ENCODE data around the gene POLK. TPM values are rescaled to one million over a fixed set of nuclear protein-coding genes. Genes with fewer than 3 reads are reported as not detected.

POLK gene
- total and polyA plus RNA-seq, 2 of the 13 experiments (the other 11 are each of a cell fraction or from before 2014, with no cell fraction given): 8.6 to 11.7 TPM

GRCh38 chr5:75523275-75523674 lies 11.6 kb downstream of the POLK start (continued):
- TF ChIP-seq DMTF1 (CRISPR knock-in tag; IDR thresholded peaks at IDR 0.05) (no peak), ZNF3 (CRISPR knock-in tag; IDR thresholded peaks at IDR 0.05) (no peak), POLR2A (IDR thresholded peaks at IDR 0.05; ENCODE audit: insufficient read depth in 1 of 2, low read depth in 2 of 2, low read length in 2 of 2) (no peak), NR2F2 (IDR thresholded peaks at IDR 0.05; ENCODE audit: borderline replicate concordance, low read depth) (peak; percentile 57; the same call in 1 of the 2 replicates), SMARCC2 (IDR thresholded peaks at IDR 0.05) (no peak), SKI (IDR thresholded peaks at IDR 0.05; ENCODE audit: partially characterized antibody) (peak; percentile 50), HNF1A (IDR thresholded peaks at IDR 0.05; ENCODE audit: low read depth) (0 out of 2 replicates have a peak, but pooled peaks have one; percentile 29), HNF1A (CRISPR knock-in tag; IDR thresholded peaks at IDR 0.05; ENCODE audit: borderline replicate concordance) (no peak), ZKSCAN1 (IDR thresholded peaks at IDR 0.05; ENCODE audit: low read length) (no peak), GMEB2 (CRISPR knock-in tag; IDR thresholded peaks at IDR 0.05; ENCODE audit: low read depth) (no peak), TAF15 (IDR thresholded peaks at IDR 0.05; ENCODE audit: low read depth, low read length, poor library complexity, severe bottlenecking) (no peak), KIAA2018 (CRISPR knock-in tag; IDR thresholded peaks at IDR 0.05; ENCODE audit: borderline replicate concordance) (no peak), STAT5B (CRISPR knock-in tag; IDR thresholded peaks at IDR 0.05) (no peak), ZNF773 (CRISPR knock-in tag; IDR thresholded peaks at IDR 0.05; ENCODE audit: borderline replicate concordance) (no peak), ZNF589 (CRISPR knock-in tag; conservative IDR thresholded peaks at IDR 0.05) (no peak)
